Fibroblast of the conjunctiva (primary cell): Measurements from ENCODE around the gene P2RX7.
"Not testable (repeated sequence)": the region's sequence is repeated elsewhere in the genome, so short reads cannot be mapped to it uniquely, and the experiment has no call there.

Experiments used
- DNase-seq: peaks from one replicate; pipeline ENCODE4 v3.0.0-alpha.2; 2010; ENCODE audit warnings: low read depth

The P2RX7 gene

DNA sequence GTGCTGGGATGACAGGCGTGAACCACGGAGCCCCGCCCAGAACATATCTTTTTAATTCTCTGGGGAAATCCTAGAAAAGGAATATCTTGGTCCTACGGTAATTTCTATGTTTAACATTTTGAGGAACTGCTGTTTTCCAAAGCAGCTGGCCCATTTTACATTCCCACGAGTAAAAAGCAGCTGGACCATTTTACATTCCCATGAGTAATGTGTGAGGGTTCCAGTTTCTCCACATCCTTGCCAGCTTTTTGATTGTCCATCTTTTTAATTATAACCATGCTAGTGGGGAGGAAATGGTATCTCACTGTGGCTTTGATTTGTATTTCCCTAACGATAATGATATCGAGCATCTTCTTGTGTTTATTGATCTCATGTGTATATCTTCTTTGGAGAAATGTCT is 72.8 kb downstream of the P2RX7 start:
- no peak for DNase-seq

DNA sequence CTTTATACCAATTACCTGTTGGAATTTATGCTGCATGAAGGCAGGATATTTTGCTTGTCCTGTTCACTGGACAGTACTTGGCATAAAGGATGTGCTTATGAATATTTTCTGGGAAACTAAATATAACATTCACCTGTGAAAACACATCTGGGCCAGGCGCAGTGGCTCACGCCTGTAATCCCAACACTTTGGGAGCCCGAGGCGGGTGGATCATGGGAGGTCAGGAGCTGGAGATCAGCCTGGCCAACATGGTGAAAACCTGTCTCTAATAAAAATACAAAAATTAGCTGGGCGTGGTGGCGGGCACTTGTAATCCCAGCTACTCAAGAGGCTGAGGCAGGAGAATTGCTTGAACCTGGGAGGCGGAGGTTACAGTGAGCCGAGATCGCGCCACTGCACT is 75.9 kb downstream of the P2RX7 start:
- DNase-seq, result not testable (repeated sequence)

DNA sequence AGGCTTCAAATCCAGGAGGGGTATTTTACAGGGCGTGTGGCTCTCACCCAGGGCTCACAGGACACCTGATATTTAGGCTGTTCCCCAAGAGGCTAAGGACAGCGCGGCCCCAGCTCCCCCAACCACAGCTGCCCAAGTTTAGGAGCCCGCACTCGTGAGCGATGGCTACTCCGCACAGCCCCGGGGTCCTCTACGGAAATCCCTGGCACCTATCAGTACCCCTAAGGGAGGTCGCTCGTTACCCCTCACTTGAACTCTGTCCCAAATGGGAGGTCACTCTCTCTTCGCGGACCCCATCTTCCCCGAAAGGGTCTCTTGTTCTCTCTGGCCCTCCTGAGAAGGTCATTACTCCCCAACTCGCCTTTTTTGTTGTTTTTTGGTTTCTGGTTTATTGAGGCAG is 76.5 kb downstream of the P2RX7 start:
- DNase-seq, result no peak

DNA sequence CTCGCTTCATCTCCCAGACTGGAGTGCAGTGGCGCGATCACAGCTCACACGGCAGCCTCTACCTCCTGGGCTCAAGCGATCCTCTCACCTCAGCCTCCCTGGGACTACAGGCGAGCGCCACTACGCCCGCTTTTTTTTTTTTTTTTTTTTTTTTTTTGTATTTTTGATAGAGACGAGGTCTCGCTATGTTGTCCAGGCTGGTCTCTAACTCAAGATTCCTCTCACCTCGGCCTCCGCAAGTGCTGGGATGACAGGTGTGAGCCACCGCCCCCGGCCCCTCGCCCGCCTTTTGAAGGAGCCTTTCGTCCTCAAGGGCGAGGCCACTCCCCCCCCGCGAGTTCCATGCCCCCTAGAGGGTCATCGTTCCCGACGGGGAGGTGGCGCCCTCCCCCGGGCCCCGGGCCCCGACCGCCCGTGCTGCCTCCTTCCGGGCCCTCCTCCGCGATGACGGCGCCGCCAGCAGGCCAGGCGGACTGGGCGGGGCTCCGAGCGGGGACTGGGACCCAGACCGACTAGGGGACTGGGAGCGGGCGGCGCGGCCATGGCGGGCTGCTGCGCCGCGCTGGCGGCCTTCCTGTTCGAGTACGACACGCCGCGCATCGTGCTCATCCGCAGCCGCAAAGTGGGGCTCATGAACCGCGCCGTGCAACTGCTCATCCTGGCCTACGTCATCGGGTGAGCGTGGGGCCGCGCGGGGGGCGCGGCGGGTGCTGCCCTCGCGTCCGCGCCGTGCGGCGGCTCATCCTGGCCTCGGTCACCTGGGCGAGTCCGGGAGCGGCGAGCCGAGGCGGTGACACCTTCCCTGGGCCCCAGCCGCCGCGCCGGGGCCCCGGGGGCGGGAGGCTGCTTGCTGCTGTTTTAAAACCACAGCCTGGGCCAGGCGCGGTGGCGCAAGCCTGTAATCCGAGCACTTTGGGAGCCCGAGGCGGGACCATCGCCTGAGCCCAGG is 77.2 kb downstream of the P2RX7 start, which contains the start of gene P2RX4:
P2RX4 (plus strand) TSS at position 506 of the 949 bp plus-strand sequence; CDS start at position 542, 36 bp downstream.
- peak; percentile 41 for DNase-seq

DNA sequence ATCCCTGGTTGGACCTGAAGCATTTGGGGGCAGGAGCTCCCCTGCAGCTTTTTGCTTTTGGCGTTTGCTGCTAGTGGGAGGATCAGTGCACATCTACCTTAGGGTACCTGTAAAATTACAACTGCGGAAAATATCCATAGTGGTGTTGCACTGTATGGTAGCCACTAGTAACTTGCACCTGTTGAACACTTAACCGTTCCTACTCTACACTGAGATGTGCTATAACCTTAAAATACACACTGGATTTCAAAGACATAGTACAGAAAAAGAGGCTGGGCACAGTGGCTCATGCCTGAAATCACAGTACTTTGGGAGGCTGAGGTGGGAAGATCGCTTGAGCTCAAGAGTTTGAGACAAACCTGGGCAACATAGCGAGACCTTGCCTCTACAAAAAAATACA is 80.2 kb downstream of the P2RX7 start:
- no peak for DNase-seq

DNA sequence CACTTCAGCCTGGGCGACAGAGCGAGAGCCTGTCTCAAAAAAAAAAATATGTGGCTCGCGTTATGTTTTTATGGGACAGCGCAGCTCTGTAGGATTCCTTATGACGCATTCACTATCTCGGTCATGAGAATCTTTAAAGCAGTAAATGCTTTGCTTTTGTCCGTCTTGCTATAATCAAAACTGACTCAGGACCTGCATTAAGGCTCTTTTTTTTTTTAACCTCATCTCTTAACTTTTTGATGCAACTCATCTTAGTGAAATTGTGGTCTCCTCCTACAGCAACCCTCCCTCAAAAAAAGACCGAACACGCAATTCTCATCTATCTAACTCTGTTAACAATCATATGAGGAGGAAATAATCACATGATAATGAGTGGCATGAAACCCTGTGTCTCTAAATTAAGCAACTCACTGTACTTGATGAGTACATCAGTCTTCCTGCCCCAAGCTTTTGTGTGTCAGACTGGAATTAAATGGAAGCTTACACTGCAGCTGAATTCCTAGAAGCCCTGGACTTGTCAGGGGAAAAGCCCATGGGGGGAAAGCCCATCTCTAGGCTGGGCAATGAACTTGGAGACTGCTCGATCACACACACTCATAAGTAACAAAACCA is 81.6 kb downstream of the P2RX7 start:
- DNase-seq, result peak; percentile 45

DNA sequence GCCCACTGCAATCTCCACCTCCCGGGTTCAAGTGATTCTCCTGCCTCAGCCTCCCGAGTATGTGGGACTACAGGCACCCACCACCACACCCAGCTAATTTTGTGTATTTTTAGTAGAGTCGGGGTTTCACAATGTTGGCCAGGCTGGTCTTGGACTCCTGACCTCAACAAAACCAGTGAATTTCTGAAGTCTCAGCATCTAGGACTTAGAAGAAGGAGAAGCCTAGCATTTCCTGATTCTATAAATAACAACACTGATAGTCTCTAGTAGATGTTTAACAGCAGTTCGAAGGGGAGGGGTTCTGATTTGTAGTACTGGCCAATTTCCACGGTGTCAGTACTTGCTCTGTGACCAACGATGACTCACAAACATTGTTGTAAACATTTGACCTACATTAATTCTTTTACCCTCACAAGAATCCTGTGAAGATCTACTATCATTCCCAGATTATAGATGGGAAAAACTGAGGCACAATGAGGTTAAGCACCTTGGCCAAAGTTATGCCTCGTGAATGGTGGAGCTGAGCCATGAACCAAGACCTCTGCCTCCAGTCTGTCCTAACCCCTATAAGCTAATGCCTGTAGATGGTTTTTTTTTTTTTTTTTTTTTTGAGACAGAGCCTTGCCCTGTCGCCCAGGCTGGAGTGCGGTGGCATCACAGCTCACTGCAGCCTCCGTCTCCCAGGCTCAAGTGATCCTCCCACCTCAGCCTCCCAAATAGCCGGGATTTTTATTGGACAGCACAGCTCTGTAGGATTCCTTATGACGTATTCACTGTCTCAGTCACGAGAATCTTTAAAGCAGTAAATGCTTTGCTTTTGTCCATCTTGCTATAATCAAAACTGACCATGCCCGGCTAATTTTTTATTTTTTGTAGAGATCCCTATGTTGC is 82.4 kb downstream of the P2RX7 start:
- peak; percentile 73 for DNase-seq

DNA sequence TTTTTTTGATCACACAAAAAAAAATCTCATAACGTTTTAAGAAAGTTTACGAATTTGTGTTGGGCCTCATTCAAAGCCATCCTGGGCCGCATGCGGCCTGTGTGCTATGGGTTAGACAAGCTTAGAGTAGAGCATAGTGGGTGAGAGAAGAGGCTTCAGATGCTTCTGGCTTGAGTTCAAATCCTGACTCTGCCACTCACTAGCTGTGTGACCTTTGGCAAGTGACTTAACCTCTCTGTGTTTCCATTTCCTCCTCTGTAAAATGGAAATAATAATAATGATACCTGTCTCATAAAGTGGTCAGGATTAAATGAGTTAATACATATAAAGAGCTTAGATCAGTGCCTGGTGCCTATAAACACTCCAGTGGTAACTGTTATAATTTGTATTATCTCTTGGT is 83.4 kb downstream of the P2RX7 start:
- DNase-seq, result no peak

DNA sequence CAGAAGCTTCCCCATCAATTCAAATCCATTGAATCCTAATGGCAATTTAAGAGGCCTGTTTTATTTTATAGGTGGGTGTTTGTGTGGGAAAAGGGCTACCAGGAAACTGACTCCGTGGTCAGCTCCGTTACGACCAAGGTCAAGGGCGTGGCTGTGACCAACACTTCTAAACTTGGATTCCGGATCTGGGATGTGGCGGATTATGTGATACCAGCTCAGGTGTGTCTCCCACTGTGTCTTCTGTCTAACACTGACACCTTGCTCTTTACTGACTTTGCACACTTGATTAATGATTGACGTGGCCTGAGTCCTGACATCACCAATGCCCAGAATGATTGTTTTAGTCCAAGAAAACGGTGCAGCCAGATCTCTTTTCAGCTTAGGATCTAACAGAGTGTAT is 84.4 kb downstream of the P2RX7 start:
- no peak for DNase-seq

DNA sequence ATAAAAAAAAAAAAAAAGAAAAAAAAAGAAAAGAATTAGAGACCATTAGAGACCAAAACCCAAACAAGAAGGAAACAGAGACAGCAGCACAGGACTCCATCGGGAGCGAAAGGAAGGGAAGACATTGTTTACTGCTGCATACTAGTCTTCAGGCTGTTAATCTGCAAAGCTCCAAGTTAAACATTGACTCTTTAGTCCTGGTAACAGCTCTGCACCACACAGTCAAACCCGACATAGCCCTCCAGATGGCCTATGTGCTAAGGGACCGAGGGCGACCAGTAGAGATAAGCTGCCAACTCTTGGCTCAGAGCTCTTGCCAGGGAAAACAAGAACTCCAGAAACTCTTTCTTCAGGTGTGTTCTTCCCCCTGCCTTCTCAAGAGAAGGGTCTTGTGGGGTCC is 85.1 kb downstream of the P2RX7 start:
- no peak for DNase-seq

DNA sequence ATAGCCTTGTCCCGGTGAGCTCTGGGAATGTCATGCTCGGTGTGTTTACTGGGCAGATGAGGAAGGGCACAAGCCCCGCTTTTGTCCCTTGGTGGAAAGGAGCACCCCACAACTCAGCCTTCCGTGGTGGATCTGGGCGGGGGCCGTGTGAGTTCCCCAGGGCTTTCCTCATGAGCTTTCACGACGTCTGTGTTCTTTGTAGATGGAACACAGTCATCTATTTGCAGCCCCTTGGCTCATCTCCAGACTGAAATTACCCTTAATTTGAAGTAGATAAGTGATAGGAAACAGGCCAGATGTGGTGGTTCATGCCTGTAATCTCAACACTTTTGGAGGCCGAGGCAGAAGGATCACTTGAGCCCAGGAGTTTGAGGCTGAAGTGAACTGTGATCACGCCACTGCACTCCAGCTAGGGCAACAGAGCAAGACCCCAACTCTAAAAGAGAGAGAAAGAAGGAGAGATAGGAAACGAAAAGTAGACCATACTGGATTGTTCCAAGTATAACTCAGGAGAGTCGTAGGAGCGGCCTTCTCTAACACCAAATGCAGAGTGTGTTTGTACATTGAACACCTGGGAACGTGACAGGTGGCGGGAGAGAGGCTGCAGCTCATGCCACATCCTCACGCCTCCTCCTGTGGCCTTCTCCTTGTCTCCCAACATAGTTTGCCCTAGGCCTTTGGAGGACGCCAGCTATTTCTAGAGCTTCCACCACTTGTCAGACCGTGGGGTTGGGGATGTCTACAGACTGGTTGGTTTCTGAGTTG is 86.1 kb downstream of the P2RX7 start:
- no peak for DNase-seq

DNA sequence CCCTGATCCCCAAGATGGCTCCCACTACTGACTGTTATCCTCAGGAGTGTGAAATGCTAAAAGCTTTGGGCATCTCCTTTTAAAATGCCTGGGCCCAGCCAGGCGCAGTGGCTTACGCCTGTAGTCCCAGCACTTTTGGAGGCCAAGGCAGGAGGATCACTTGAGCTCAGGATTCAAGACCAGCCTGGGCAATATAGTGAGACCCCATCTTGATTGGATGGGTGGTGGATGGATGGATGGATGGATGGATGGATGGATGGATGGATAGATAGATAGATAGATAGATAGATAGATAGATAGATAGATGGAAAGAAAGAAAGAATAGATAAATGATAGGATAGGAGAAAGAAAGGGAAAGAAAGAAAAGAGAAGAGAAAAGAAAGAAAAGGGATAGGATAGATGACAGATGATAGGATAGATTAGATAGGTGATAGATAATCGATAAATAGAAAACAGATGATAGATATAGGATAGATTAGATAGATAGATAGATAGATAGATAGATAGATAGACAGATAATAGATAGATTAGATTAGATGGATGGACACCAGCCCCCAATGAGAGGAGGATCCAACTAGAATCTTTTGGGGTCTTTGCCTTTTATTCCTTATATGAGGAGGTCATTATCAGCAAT is 86.8 kb downstream of the P2RX7 start:
- no peak for DNase-seq

DNA sequence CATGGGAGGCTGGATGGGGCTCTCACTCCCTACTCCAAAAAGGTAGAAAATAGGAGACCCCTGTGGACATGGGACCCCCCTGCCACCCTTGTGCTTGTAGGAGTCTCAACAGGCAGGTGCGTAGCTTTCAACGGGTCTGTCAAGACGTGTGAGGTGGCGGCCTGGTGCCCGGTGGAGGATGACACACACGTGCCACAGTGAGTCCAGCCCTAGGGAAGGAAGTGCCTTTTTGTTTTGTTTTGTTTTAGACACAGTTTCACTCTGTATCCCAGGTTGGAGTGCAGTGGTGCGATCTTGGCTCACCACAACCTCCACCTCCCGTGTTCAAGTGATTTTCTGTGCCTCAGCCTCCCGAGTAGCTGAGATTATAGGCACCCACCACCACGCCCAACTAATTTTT is 90.2 kb downstream of the P2RX7 start:
- DNase-seq, result no peak

DNA sequence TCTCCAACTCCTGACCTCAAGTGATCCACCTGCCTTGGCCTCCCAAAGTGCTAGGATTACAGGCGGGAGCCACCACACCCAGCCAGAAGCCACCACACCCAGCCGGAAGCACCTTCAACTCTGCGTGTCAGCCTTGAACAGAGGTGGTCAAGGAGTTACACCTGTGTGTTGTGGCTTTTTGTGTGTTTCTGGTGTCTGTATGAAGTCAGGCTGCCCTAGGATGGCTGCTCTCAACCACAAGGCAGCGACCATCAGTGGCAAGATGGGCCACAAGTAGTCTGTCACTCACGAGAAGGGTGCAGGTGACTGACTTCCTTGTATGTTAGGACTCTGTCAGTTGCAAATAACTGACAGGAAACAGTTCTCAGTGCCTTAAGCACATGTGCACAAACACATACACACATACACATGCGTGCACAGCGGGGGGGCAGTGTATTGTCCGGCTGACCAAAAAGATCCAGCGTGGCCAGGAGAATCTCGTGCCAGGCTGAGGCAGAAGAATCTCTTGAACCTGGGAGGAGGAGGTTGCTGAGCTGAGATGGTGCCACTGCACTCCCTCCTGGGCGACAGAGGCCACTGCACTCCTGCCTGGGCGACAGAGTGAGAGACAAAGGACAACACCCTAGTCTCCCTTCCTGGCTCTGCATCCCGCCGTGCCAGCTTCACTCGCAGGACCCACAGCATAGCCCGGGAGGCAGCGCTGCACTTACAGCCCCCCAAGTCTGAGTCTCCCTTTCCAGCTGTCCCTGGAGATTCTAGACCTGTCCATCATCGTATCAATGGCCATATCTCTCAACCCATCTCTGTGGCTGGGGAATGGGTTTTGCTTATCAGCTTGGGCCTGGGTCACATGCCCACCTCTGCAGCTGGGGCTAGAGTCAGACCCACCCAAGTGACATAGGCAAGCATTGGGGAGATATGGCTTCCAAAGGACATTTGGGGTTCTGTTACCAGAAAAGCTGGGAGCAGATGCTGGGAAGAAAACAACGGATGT is 90.9 kb downstream of the P2RX7 start:
- no peak for DNase-seq

DNA sequence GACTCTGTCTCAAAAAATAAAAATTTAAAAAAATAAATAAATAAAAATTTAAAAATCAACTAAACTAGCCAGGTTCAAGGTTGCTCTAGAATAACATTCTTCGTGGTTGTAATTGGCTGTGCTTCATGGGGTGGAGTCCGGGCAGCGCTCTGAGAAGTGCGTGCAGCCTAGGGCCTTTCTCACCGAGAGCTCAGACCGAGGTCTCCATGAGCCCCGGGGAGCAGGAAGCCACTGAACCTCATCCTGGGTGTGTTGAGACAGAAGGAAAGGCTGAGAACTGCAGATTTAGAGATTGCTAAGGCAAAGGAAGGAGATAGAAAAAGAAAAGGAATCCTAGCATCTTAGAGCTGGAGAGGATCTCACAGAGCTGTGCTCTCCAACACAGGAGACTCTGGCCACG is 91.9 kb downstream of the P2RX7 start:
- no peak for DNase-seq

DNA sequence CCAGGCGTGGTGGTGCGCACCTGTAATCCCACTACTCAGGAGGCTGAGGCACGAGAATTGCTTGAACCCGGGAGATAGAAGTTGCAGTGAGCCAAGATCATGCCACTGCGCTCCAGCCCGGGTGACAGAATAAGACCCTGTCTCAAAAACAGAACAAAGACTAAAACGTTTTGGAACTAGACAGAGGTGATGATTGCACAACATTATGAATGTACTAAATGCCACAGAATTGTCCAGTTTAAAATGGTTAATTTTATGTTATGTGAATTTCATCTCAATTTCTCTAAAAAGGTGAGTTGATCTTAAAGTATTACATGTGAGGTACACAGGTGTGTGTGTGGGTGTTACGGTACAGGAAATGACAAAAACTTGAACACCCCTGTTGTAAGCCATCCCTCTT is 93.7 kb downstream of the P2RX7 start:
- no peak for DNase-seq

DNA sequence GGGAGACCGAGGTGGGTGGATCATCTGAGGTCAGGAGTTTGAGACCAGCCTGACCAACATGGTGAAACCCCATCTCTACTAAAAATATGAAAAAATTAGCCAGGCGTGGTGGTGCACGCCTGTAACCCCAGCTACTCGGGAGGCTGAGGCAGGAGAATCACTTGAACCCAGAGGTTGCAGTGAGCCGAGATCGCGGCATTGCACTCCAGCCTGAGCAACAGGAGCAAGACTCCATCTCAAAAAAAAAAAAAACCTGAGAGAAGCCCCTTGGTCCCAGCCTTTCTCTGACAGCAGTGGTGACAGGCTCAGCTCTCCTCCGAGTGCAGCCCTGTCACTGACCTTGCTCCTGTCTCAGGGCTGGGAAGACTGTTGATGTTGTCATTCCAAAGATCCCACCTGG is 94.2 kb downstream of the P2RX7 start:
- not testable (repeated sequence) for DNase-seq

DNA sequence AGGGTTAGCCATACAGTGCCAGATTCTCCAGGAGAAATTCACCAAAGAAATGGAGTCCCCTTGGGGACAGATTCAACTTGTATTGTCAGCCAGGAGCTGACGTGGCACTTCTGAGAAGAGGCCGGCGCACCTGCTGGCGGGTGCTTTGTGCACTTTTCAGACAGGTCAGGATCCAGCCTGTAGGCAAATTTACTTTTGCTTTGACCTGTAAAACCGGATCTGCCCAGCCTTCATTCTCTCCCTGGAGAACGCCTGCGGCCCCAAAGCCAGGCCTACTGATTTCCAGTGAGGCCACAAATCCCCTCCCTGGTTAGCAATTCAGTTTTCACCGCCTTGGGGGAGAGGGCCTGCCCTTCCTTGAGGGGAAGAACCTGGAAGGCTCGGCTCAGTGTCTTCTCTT is 94.6 kb downstream of the P2RX7 start:
- DNase-seq, result no peak

DNA sequence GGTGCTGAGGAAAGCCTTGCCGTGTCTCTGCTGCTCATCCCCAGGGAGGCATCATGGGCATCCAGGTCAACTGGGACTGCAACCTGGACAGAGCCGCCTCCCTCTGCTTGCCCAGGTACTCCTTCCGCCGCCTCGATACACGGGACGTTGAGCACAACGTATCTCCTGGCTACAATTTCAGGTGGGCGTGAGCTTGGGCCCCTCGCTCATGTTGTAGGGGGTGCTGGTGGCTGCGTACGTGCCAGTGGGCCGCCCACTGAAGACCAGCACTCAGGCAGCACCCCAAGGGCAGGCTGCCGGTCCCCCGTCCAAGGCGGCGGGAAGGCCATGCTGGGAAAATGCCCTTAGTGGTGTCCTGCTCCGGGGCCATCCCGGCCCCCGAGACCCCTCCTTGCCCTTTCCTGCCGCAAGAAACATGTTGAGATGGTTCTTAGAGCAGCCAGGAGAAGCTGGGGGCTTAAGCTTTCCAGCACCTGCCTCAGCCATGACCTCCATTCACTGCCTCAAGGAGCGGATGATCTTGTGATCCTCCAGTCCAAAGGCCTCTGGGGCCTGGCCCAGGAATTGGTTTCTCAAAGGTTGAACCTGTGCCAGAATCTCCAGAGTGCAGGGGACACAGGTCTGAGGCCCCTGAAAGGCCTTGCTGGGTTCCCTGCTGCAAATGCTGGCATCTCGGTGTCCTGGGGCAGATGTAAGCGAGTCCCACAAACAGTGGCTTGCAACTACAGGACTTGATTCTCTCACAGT is 96.4 kb downstream of the P2RX7 start:
- no peak for DNase-seq
